IMR-90 (cell line): ENCODE results near the gene DNAJB8. TPM values are rescaled to one million over a fixed set of nuclear protein-coding genes. Genes with fewer than 3 reads are reported as not detected.

Experiments
- ATAC-seq: fragments of 200-7000 bp; cut with Tn5 transposase; 2 replicates; pipeline ENCODE4 v1.9.1; 2020; ENCODE audit warnings: low read depth, mild to moderate bottlenecking, moderate library complexity
- BruUV-seq: library from RNA; stranded (reverse); fragments of 400-500 nt; replicated peaks from 2 replicates; lab custom pipeline; 2021; lab: Mats Ljungman, UMichigan
- CTCF ChIA-PET: fragments of 300-600 bp; formaldehyde crosslinking; extraction: SDS; loops from one replicate; lab custom pipeline; 2021; ENCODE audit warnings: antibody characterized with exemption; lab: Yijun Ruan, JAX
- POLR2A ChIA-PET: fragments of 300-600 bp; sonication (Branson Sonifier 250); formaldehyde crosslinking; loops from one replicate; lab custom pipeline; 2022; ENCODE audit warnings: antibody characterized with exemption; ENCODE audit not compliant: unreplicated experiment; lab: Charles Lee
- DNase-seq: peaks from one replicate; pipeline ENCODE4 v3.0.0; 2013
- H2AFZ ChIP-seq: replicated peaks from 2 replicates; pipeline ENCODE3; 2013; ENCODE audit warnings: low read length, mild to moderate bottlenecking; ENCODE audit not compliant: poor library complexity
- H2AK5ac ChIP-seq: 2 replicates; pipeline ENCODE4 v1.6.1; 2013; ENCODE audit warnings: low read depth, low read length, inconsistent platforms
- H2AK9ac ChIP-seq: replicated peaks from 2 replicates; pipeline ENCODE3; 2013; ENCODE audit warnings: mild to moderate bottlenecking, low read depth, low read length, moderate library complexity; ENCODE audit not compliant: poor library complexity
- H2BK120ac ChIP-seq: 2 replicates; pipeline ENCODE4 v1.6.1; 2013; ENCODE audit warnings: low read depth, low read length, inconsistent platforms
- H2BK15ac ChIP-seq: 3 replicates; pipeline ENCODE4 v1.6.1; 2013; ENCODE audit warnings: low read depth, low read length, inconsistent platforms
- H2BK20ac ChIP-seq: 2 replicates; pipeline ENCODE4 v1.6.1; 2013; ENCODE audit warnings: low read depth, mild to moderate bottlenecking, inconsistent platforms, low read length, moderate library complexity
- H2BK5ac ChIP-seq: 2 replicates; pipeline ENCODE4 v1.6.1; 2013; ENCODE audit warnings: mild to moderate bottlenecking, low read depth, low read length, inconsistent platforms; ENCODE audit not compliant: poor library complexity, severe bottlenecking
- H3K14ac ChIP-seq: replicated peaks from 2 replicates; pipeline ENCODE4 v1.6.1; 2013; ENCODE audit warnings: low read depth, low read length, inconsistent platforms
- H3K18ac ChIP-seq: 2 replicates; pipeline ENCODE4 v1.6.1; 2013; ENCODE audit warnings: low read depth, low read length, control low read depth
- H3K23ac ChIP-seq: 2 replicates; pipeline ENCODE4 v1.6.1; 2013; ENCODE audit warnings: low read depth, low read length, inconsistent platforms
- H3K27ac ChIP-seq: 2 replicates; pipeline ENCODE4 v1.5.1; 2013; ENCODE audit warnings: mild to moderate bottlenecking, control low read depth, low read length; ENCODE audit not compliant: insufficient read depth
- H3K27me3 ChIP-seq: 2 replicates; pipeline ENCODE4 v1.6.1; 2013; ENCODE audit warnings: low read length; ENCODE audit not compliant: control insufficient read depth, insufficient read depth
- H3K36me3 ChIP-seq: 2 replicates; pipeline ENCODE4 v1.6.1; 2013; ENCODE audit warnings: low read length, mixed read lengths; ENCODE audit not compliant: control insufficient read depth, insufficient read depth
- H3K4ac ChIP-seq: 2 replicates; pipeline ENCODE4 v1.6.1; 2013; ENCODE audit warnings: low read depth, low read length, inconsistent platforms
- H3K4me1 ChIP-seq: 2 replicates; pipeline ENCODE4 v1.6.1; 2013; ENCODE audit warnings: low read length, mixed read lengths; ENCODE audit not compliant: control insufficient read depth, insufficient read depth
- H3K4me2 ChIP-seq: 2 replicates; pipeline ENCODE4 v1.6.1; 2013; ENCODE audit warnings: low read depth, mild to moderate bottlenecking, control low read depth, low read length, moderate library complexity
- H3K4me3 ChIP-seq: 2 replicates; pipeline ENCODE4 v1.5.1; 2013; ENCODE audit warnings: low read depth, mild to moderate bottlenecking, control low read depth, low read length, moderate library complexity; ENCODE audit not compliant: insufficient read depth
- H3K56ac ChIP-seq: 2 replicates; pipeline ENCODE4 v1.6.1; 2013; ENCODE audit warnings: low read length, inconsistent platforms; ENCODE audit not compliant: insufficient read depth; ENCODE audit errors: extremely low read depth
- H3K79me1 ChIP-seq, 2 experiments: 2 replicates each; pipeline ENCODE4 v1.6.1; 2013; ENCODE audit warnings: low read length in 2 of 2, inconsistent platforms in 1 of 2, low read depth in 1 of 2
- H3K9ac ChIP-seq: 2 replicates; pipeline ENCODE4 v1.6.1; 2013; ENCODE audit warnings: low read depth, low read length, control low read depth
- H3K9me1 ChIP-seq: 2 replicates; pipeline ENCODE4 v1.6.1; 2013; ENCODE audit warnings: low read length, inconsistent platforms; ENCODE audit not compliant: insufficient read depth
- H3K9me3 ChIP-seq: 2 replicates; pipeline ENCODE4 v1.6.1; 2013; ENCODE audit warnings: low read length; ENCODE audit not compliant: control insufficient read depth, insufficient read depth
- H4K20me1 ChIP-seq: 2 replicates; pipeline ENCODE4 v1.6.1; 2013; ENCODE audit warnings: low read length, inconsistent platforms; ENCODE audit not compliant: insufficient read depth
- H4K5ac ChIP-seq: 2 replicates; pipeline ENCODE4 v1.6.1; 2013; ENCODE audit warnings: mild to moderate bottlenecking, low read depth, low read length, control low read depth
- H4K8ac ChIP-seq, 2 experiments: 2 replicates each; pipeline ENCODE4 v1.6.1; 2013; ENCODE audit warnings: low read depth in 2 of 2, low read length in 2 of 2, control low read depth in 1 of 2, inconsistent platforms in 1 of 2
- H4K91ac ChIP-seq: 2 replicates; pipeline ENCODE4 v1.6.1; 2013; ENCODE audit warnings: low read depth, low read length, inconsistent platforms; ENCODE audit not compliant: insufficient read depth
- CHD1 ChIP-seq: IDR thresholded peaks from 2 replicates; pipeline ENCODE4 v1.6.1; 2012; ENCODE audit warnings: low read depth, low read length, improper control_type of control experiment
- FOS ChIP-seq: fragments of 150-350 bp; IDR thresholded peaks from 2 replicates; pipeline ENCODE4 v1.6.1; 2016; ENCODE audit warnings: low read depth, low read length
- MXI1 ChIP-seq: IDR thresholded peaks from 2 replicates; pipeline ENCODE4 v1.6.1; 2012; ENCODE audit warnings: low read depth, mild to moderate bottlenecking, low read length, moderate library complexity, borderline replicate concordance
- POLR2A ChIP-seq: IDR thresholded peaks from 2 replicates; pipeline ENCODE4 v1.6.1; 2012; ENCODE audit warnings: mild to moderate bottlenecking, low read depth, low read length
- USF2 ChIP-seq: fragments of 150-350 bp; IDR thresholded peaks from 2 replicates; pipeline ENCODE4 v1.6.1; 2017; ENCODE audit warnings: mild to moderate bottlenecking, antibody characterized with exemption, low read length, low read depth
- WGBS, 2 experiments: methylation state at CpG; one replicate each; pipeline versions ENCODE4 v1.1.5 to v1.1.7; 2013; ENCODE audit warnings: missing lambda C conversion rate in 2 of 2; ENCODE audit not compliant: insufficient read length in 1 of 2; ENCODE audit errors: extremely low coverage in 2 of 2; 5-methylcytosine and 5-hydroxymethylcytosine counted together
- dilution Hi-C: fragments of 300-500 bp; cut with HindIII; formaldehyde crosslinking; loops from one replicate; pipeline ENCODE4 v1.14.3; 2018; ENCODE audit warnings: low sequenced_read_pairs; ENCODE audit not compliant: unreplicated experiment
- in situ Hi-C: fragments of 300-500 bp; cut with MboI; formaldehyde crosslinking; loops from 3 replicates; pipeline ENCODE4 v1.14.3; 2019; ENCODE audit warnings: low sequenced_read_pairs, inconsistent platforms, mixed read lengths
- intact Hi-C: fragments of 100-400 bp; cut with micrococcal nuclease; formaldehyde crosslinking; loops from 2 replicates; pipeline ENCODE4 v1.10.0; 2022
- polyA plus RNA-seq, 3 experiments: library from polyadenylated mRNA; depleted of rRNA; stranded (reverse); fragments of >200 nt; gene quantifications; 2 replicates each; pipeline ENCODE4 v1.2.3, GENCODE V29; 2012; ENCODE audit warnings: low replicate concordance in 1 of 3
- total RNA-seq: library from RNA; depleted of rRNA; stranded (reverse); fragments of >200 nt; gene quantifications from 2 replicates; pipeline ENCODE4 v1.2.3, GENCODE V29; 2012
- TF ChIP-seq, protein P1 (sequence below): fragments of 150-350 bp; IDR thresholded peaks from 2 replicates; pipeline ENCODE4 v1.6.1; 2016; ENCODE audit warnings: low read depth, mild to moderate bottlenecking, low read length, moderate library complexity, borderline replicate concordance

The DNAJB8 gene
- total and polyA plus RNA-seq, 2 of the 4 experiments (the other 2 are of a cell fraction) = not detected

- Histone ChIP-seq H3K4me1 (no peaks in the 10 kb centered on the region), H3K36me3 (no peaks in the 10 kb centered on the region), H3K79me1 (no peaks in the 10 kb centered on the region), H4K8ac (no peak overlapping the region), H3K9me3 (peaks cover 2% of the 10 kb centered on the region; the same call in 1 of the 2 replicates), H3K18ac (no peak overlapping the region), H3K27ac (no peak overlapping the region), H3K9me1 (no peaks in the 10 kb centered on the region), H3K4me3 (no peak overlapping the region), H3K14ac (no peak overlapping the region), H2AFZ (no peak overlapping the region), H2AK9ac (no peak overlapping the region), H4K5ac (no peak overlapping the region), H2AK5ac (no peak overlapping the region), H2BK120ac (no peak overlapping the region), H3K4ac (no peak overlapping the region), H3K4me2 (no peak overlapping the region), H3K56ac (no peak overlapping the region), H4K91ac (no peak overlapping the region), H2BK20ac (no peak overlapping the region), H3K23ac (no peak overlapping the region), H4K20me1 (no peaks in the 10 kb centered on the region; the same call in 1 of the 2 replicates), H2BK5ac (no peak overlapping the region), H3K9ac (no peak overlapping the region), H3K27me3 (peaks cover 76% of the 10 kb centered on the region), H2BK15ac (no peak overlapping the region)
- DNase-seq (no peak), ATAC-seq (no peak)
- dilution Hi-C loops = no loop called here
- ChIA-PET CTCF (no interaction called here), POLR2A (no interaction called here)
- 55% methylated on average over 6 of the region's 16 CpGs; no CpG with 5 or more reads in 1 of the 2 experiments for WGBS, 2 experiments
- TF ChIP-seq USF2 (no peak), CHD1 (no peak), MXI1 (no peak), POLR2A (no peak), FOS (no peak)
- TF ChIP-seq, protein P1, sequence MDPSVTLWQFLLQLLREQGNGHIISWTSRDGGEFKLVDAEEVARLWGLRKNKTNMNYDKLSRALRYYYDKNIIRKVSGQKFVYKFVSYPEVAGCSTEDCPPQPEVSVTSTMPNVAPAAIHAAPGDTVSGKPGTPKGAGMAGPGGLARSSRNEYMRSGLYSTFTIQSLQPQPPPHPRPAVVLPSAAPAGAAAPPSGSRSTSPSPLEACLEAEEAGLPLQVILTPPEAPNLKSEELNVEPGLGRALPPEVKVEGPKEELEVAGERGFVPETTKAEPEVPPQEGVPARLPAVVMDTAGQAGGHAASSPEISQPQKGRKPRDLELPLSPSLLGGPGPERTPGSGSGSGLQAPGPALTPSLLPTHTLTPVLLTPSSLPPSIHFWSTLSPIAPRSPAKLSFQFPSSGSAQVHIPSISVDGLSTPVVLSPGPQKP = no peak
- BruUV-seq = no TSS peak
- in situ Hi-C loops = no loop called here
- intact Hi-C loops = no loop called here
Measured at GRCh38 chr3:128455786-128456748, 10.6 kb downstream of the DNAJB8 start.
